HG02798 (cell line): ENCODE data around the gene MPC2.

Source experiments
- ATAC-seq: cut with Tn5 transposase; IDR thresholded peaks from one replicate; pipeline ENCODE4 v1.9.1; 2021; ENCODE audit warnings: mild to moderate bottlenecking; ENCODE audit not compliant: unreplicated experiment, poor library complexity

The MPC2 gene

GRCh38 chr1:167936930-167937708 lies at the start of gene MPC2:
Gene MPC2, minus strand, starts transcription at chr1:167937072. Its CDS starts 1,231 bp downstream, at chr1:167935841.
- ATAC-seq = peak; percentile 14

DNA sequence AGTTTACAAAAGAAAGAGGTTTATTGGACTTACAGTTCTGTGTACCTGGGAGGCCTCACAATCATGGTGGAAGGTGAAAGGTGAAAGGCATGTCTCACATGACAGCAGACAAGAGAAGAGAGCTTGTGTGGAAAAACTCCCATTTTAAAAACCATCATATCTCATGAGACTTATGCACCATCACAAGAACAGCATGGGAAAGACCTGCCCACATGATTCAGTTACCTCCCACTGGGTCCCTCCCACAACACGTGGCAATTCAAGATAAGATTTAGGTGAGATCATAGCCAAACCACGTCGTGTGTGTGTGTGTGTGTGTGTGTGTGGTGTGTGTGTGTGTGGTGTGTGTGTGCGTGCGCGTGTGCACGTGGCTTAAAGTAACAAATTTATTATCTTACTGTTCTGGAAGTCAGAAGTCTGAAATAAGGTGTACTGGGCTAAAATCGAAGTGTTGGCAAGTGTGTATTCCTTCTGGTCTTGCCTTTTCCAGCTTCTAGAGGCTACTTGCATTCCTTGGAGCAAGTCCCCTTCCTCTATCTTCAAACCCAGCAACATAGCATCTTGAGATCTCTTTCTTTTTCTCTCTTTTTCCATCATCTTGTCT lies 48.1 kb upstream of the MPC2 start:
- ATAC-seq = no peak

- ATAC-seq = no peak
Observed at GRCh38 chr1:167983797-167984420, 47.0 kb upstream of the MPC2 start.

- no peak for ATAC-seq
Observed at GRCh38 chr1:167981933-167982332, 45.1 kb upstream of the MPC2 start.

GRCh38 chr1:167977245-167977644 lies 40.4 kb upstream of the MPC2 start:
- ATAC-seq = no peak

DNA sequence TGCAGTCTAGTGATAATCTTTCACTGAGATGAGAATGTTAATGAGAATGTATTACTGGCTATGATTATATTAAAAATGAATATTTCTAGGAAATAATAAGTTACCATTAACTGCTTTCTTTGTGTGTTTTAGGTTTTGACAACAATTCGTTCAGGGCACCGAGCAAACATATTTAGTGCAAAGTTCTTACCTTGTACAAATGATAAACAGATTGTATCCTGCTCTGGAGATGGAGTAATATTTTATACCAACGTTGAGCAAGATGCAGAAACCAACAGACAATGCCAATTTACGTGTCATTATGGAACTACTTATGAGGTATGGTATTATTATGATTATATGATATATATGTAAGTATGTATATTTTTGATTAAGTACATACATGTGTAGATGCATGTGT lies 37.8 kb upstream of the MPC2 start:
- no peak for ATAC-seq

DNA sequence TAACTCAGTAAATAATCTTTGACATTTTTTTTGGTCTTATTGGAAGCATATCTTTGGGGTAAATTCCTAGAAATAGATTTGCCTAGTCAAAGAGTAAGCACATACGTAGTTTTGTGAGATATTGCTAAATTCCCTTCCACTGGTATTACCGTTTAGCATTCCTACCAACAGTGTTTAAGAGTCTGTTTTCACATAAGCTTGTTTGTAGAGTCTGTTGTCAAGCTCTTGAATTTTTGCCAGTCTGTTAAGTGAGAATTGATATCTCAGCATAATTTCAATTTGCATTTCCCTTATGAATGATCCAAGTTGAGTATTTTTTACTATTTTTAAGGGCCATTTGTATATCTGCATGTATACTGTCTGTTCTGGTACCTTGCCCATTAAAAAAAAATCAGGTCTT lies 37.0 kb upstream of the MPC2 start:
- no peak for ATAC-seq

DNA sequence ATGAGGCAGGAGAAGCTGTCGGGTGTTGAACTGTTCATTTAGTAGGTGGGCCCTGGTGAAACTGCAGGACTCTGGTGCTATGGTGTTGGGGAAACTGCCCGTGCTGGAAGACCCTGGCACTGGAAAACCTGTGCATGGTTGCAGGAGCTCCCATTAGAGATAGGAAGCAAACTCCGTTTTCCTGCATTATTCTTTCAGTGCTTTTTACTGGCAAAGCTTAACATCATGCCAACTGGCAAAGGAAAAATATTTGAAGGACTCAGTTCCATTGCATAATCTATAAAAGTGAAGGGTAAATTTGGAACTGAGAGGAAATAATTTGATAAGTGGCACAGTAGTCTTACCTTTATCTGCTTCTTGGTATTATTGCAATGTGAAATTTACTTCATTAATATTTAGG lies 31.7 kb upstream of the MPC2 start:
- no peak for ATAC-seq

DNA sequence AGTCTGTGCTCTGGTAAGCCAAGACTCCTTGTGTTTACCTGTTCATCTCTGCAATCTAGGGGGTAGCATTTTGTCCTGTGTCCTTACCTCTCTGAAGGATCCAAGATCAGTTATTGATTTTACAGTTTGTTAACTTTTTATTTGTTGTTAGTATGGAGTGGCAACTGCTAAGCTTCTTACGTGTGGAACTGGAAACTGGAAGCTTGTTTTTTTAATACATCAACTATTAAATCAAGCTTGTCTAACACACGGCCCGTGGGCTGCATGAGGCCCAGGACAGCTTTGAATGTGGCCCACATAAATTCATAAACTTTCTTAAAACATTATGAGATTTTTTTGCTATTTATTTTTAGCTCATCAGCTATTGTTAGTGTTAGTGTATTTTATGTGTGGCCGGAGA lies 29.2 kb upstream of the MPC2 start:
- ATAC-seq = no peak

- ATAC-seq = no peak
Observed at GRCh38 chr1:167964646-167965045, 27.8 kb upstream of the MPC2 start.

DNA sequence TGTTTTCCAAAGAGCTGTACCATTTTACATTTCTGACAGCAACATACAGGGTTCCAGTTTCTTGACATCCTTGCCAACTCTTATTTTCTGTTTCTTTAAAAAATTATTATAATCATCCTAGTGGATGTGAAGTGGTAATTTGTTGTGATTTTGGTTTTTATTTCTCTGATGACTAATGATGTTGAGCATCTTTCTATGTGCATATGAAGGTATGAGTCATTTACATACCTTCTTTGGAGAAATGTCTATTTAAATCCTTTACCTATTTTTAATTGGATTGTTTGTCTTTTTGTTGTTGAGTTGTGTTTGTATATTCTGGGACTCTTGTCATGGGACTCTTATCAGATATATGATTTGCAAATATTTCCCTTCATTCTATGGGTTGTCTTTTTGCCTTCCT lies 20.8 kb upstream of the MPC2 start:
- no peak for ATAC-seq

DNA sequence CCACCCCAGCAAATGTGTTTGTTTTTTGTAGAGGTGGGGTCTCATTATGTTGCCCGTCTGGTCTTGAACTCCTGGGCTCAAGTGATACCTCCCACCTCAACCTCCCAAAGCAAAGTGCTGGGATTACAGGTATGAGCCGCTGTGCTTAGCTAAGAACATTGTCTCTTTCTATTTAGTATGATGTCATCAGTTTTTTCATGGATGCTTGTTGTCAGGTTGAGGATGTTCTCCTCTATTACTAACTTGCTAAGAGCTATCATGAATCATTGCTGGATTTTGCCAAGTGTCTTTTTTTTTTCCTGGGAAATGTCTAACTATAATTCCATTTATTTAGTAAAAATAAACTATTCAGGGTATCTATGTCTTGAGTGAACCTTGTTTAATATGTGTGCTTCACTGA lies 19.0 kb upstream of the MPC2 start:
- no peak for ATAC-seq

DNA sequence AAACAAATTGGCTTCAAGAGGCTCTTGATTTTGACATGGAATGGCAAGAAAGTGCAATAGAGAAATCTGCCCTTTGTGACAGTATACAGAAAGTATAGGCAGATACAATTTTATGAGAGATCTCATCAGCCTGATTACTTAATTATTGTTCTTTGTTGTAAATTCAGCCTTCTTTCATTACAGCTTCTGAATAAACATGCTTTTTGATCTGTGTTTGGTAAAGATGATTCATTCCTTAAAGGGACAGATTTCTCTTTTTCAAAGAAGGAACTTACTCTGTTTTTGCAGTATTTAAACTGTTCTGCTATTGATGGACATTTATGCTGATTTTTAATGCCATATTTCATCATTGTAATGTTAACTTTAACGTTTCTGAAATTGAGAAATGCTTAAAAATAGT lies 13.7 kb upstream of the MPC2 start:
- ATAC-seq = no peak

GRCh38 chr1:167949785-167950184 lies 12.9 kb upstream of the MPC2 start:
- ATAC-seq = no peak

DNA sequence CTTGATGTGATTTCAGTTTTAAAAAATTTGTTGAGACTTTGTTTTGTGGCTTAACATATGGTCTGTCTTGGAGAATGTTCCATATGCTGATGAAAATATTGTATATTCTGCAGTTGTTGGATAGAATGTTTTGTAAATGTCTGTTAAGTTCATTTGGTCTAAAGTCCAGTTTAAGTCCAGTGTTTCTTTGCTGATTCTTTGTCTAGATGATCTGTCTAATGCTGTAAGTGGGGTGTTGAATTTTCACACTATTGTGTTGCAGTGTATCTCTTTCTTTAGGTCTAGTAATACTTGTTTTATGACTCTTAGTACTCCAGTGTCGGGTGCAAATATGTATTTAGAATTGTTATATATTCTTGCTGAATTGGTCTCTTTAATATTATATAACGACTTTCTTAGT lies 10.9 kb upstream of the MPC2 start:
- no peak for ATAC-seq

GRCh38 chr1:167943541-167943940 lies 6.7 kb upstream of the MPC2 start:
- no peak for ATAC-seq

- no peak for ATAC-seq
Observed at GRCh38 chr1:167940264-167940663, 3.4 kb upstream of the MPC2 start.

DNA sequence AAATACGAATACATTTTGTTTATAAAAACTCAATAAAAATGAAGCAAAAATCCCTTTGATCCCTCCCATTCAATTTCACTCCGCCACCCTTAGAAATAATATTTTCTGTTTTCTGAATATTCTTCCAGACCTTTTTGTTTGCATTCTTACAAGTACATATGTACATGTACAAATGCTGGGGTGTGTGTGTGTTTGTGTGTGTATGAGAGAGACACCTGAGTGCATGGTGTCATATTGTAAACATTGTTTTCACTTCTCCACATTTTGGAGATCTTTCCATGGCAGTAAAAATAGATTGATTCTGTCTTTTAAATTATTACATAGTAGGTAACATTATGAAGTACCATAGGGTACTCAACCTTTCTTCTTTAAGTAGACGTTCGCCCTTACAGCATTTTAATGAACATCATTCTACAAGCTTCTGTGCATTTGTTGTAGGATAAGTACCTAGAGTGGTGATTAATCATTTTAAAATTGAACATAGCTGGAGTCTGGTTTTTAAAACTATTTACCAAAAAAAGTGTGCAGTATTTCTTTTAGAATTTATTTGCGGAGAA lies 1.3 kb upstream of the MPC2 start:
- ATAC-seq = no peak

DNA sequence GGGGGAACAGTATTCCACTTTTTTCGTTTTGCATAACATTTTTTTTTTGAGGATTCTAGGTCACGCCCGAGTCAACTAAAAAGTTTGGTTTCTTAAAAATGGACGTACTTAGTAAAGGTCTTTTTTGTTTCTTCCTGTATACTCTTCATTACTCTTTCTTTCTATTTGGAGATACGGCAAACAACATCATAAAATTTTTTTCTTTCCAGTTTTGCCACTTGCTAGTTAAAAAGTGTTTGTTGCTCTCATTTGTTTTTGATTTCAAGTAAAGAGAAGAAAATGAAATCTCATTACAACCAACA lies 788 bp upstream of the MPC2 start:
- no peak for ATAC-seq

- ATAC-seq = peak; percentile 84
Observed at GRCh38 chr1:167936068-167936929, 573 bp downstream of the MPC2 start, which contains the start of gene DCAF6. Gene DCAF6, plus strand, starts transcription at chr1:167936683. Its CDS starts 229 bp downstream, at chr1:167936912.
